Loucy (cell line): Measurements from ENCODE around the gene CELF5.

Source experiments
- H2AFZ ChIP-seq: fragments of 200-600 bp; sonication (generic); 2 replicates; pipeline ENCODE4 v1.6.0; 2016; ENCODE audit warnings: antibody characterized with exemption, mild to moderate bottlenecking, low read length, moderate library complexity
- H3F3A ChIP-seq: fragments of 200-600 bp; 2 replicates; pipeline ENCODE4 v1.6.0; 2016; ENCODE audit warnings: antibody characterized with exemption, low read depth, mild to moderate bottlenecking
- H3K27me3 ChIP-seq: fragments of 200-600 bp; sonication (generic); 2 replicates; pipeline ENCODE4 v1.6.1; 2014; ENCODE audit warnings: low read length, mild to moderate bottlenecking; ENCODE audit not compliant: insufficient read depth, poor library complexity, severe bottlenecking
- H3K36me3 ChIP-seq: fragments of 200-600 bp; sonication (generic); 2 replicates; pipeline ENCODE4 v1.6.1; 2016; ENCODE audit warnings: low read length; ENCODE audit not compliant: insufficient read depth
- H3K4me1 ChIP-seq: fragments of 200-600 bp; sonication (generic); 2 replicates; pipeline ENCODE4 v1.5.1; 2014; ENCODE audit warnings: low read length, mild to moderate bottlenecking; ENCODE audit not compliant: insufficient read depth, poor library complexity, severe bottlenecking
- H3K4me2 ChIP-seq: fragments of 200-600 bp; sonication (generic); 2 replicates; pipeline ENCODE4 v1.6.0; 2014; ENCODE audit warnings: antibody characterized with exemption, low read length, low read depth, mild to moderate bottlenecking; ENCODE audit not compliant: poor library complexity, severe bottlenecking
- H3K4me3 ChIP-seq: fragments of 200-600 bp; sonication (generic); 2 replicates; pipeline ENCODE4 v1.5.1; 2014; ENCODE audit warnings: low read length, mild to moderate bottlenecking, mixed read lengths; ENCODE audit not compliant: poor library complexity, severe bottlenecking
- H3K79me2 ChIP-seq: fragments of 200-600 bp; sonication (generic); 2 replicates; pipeline ENCODE4 v1.6.1; 2014; ENCODE audit warnings: low read length; ENCODE audit not compliant: insufficient read depth
- H3K9ac ChIP-seq: fragments of 200-600 bp; sonication (generic); 2 replicates; pipeline ENCODE4 v1.6.0; 2014; ENCODE audit warnings: mild to moderate bottlenecking, low read depth, low read length, moderate library complexity; ENCODE audit not compliant: poor library complexity, severe bottlenecking
- H3K9me2 ChIP-seq: fragments of 200-600 bp; sonication (generic); replicated peaks from 2 replicates; pipeline ENCODE4 v1.6.1; 2016; ENCODE audit warnings: low read depth, low read length, mixed read lengths
- H3K9me3 ChIP-seq: fragments of 200-600 bp; sonication (generic); 2 replicates; pipeline ENCODE4 v1.6.1; 2014; ENCODE audit warnings: mild to moderate bottlenecking, antibody characterized with exemption, low read length, low read depth; ENCODE audit not compliant: insufficient read depth
- H4K20me1 ChIP-seq: fragments of 200-600 bp; sonication (generic); 2 replicates; pipeline ENCODE4 v1.6.0; 2014; ENCODE audit warnings: antibody characterized with exemption, low read length, mild to moderate bottlenecking; ENCODE audit not compliant: insufficient read depth, poor library complexity, severe bottlenecking
- CTCF ChIP-seq: fragments of 200-600 bp; sonication (generic); conservative IDR thresholded peaks from 2 replicates; pipeline ENCODE4 v1.5.1; 2014; ENCODE audit warnings: mild to moderate bottlenecking, antibody characterized with exemption, low read length
- EZH2phosphoT487 ChIP-seq: fragments of 200-600 bp; IDR thresholded peaks from 2 replicates; pipeline ENCODE4 v1.6.1; 2018; ENCODE audit warnings: antibody characterized with exemption, mild to moderate bottlenecking, moderate library complexity, borderline replicate concordance

The CELF5 gene

GRCh38 chr19:3294080-3294850, 69.8 kb downstream of the CELF5 start:
- H3K4me1 ChIP-seq = no peaks in the 10 kb centered on the region
- TF ChIP-seq EZH2phosphoT487 = no peak
- TF ChIP-seq CTCF = no peak
- no peak overlapping the region for H2AFZ ChIP-seq
- no peaks in the 10 kb centered on the region for H3K36me3 ChIP-seq
- no peaks in the 10 kb centered on the region for H3K79me2 ChIP-seq
- no peaks in the 10 kb centered on the region for H3K9me3 ChIP-seq
- H4K20me1 ChIP-seq = no peaks in the 10 kb centered on the region
- H3K27me3 ChIP-seq = no peaks in the 10 kb centered on the region
- no peaks in the 10 kb centered on the region for H3F3A ChIP-seq
- H3K4me3 ChIP-seq = no peak overlapping the region
- H3K4me2 ChIP-seq = no peak overlapping the region
- no peaks in the 10 kb centered on the region for H3K9me2 ChIP-seq
- H3K9ac ChIP-seq = no peak overlapping the region

DNA sequence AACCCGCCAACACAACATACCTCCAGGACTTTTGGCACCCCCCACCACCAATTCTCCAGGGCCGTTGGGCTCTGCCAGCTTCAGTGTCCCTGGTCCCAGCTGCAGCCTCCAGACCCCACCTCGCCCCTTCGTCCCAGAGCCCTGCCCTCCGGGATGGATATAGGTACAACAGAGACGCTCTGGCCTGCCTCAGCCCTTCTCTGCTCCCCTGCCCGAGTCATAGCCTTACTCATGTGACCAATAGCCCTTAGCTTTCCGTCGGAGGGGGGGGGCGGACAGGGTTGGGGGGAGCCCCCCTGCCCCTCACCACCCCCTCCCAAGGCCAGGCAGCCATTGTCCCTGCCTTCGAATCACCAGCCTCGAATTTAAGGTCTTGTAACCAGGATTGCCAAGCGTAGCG, 71.1 kb downstream of the CELF5 start:
- Histone ChIP-seq H2AFZ (no peak overlapping the region), H3K9me2 (no peaks in the 10 kb centered on the region), H3K4me2 (no peak overlapping the region), H3K9ac (no peak overlapping the region), H3K9me3 (no peaks in the 10 kb centered on the region), H3F3A (no peaks in the 10 kb centered on the region), H3K27me3 (no peaks in the 10 kb centered on the region), H4K20me1 (no peaks in the 10 kb centered on the region), H3K79me2 (no peaks in the 10 kb centered on the region), H3K36me3 (no peaks in the 10 kb centered on the region), H3K4me1 (no peaks in the 10 kb centered on the region), H3K4me3 (no peak overlapping the region)
- no peak for TF ChIP-seq CTCF
- TF ChIP-seq EZH2phosphoT487 = no peak

DNA sequence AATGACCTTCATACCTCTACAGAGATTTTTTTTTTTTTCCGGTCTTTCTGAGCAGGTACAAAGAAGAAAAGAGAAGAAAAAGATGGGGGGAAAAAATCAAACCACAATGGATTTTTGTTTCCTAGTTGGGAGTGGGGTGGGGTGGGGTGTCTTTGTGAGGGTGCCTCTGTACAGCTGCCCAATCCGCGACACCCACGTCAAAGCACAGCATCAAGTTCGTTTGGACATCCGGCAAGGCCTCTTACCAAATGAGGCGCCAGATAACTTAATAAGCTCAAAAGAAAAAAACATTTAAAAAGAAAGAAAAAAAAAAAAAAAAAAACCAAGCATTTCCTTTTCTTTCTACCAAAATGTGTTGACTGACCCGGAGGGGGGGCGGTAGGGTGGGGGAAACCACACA, 71.6 kb downstream of the CELF5 start:
- no peaks in the 10 kb centered on the region for H4K20me1 ChIP-seq
- H2AFZ ChIP-seq = no peak overlapping the region
- H3K9ac ChIP-seq = no peak overlapping the region
- TF ChIP-seq EZH2phosphoT487 (no peak), CTCF (no peak)
- H3K36me3 ChIP-seq = no peaks in the 10 kb centered on the region
- no peaks in the 10 kb centered on the region for H3K27me3 ChIP-seq
- H3K4me3 ChIP-seq = no peak overlapping the region
- H3K79me2 ChIP-seq = no peaks in the 10 kb centered on the region
- H3K4me1 ChIP-seq = no peaks in the 10 kb centered on the region
- no peaks in the 10 kb centered on the region for H3F3A ChIP-seq
- H3K9me3 ChIP-seq = no peaks in the 10 kb centered on the region
- no peaks in the 10 kb centered on the region for H3K9me2 ChIP-seq
- H3K4me2 ChIP-seq = no peak overlapping the region
